HG03280 (cell line): ENCODE measurements around the gene CCNYL1.
"Not testable (repeated sequence)": the region's sequence is repeated elsewhere in the genome, so short reads cannot be mapped to it uniquely, and the experiment has no call there.

Experiments used
- ATAC-seq: cut with Tn5 transposase; IDR thresholded peaks from one replicate; pipeline ENCODE4 v1.9.1; 2021; ENCODE audit warnings: mild to moderate bottlenecking, moderate library complexity; ENCODE audit not compliant: unreplicated experiment

The CCNYL1 gene

GRCh38 chr2:207710814-207711740 lies at the start of gene CCNYL1:
CCNYL1 (plus strand) TSS chr2:207711640; CDS start chr2:207711897, 257 bp downstream.
- ATAC-seq: peak; percentile 97

- peak; percentile 80 for ATAC-seq
These were observed 49.2 kb upstream of the CCNYL1 start for GRCh38 chr2:207662203-207662602.

GRCh38 chr2:207663870-207664545 lies 47.4 kb upstream of the CCNYL1 start:
- ATAC-seq: no peak

DNA sequence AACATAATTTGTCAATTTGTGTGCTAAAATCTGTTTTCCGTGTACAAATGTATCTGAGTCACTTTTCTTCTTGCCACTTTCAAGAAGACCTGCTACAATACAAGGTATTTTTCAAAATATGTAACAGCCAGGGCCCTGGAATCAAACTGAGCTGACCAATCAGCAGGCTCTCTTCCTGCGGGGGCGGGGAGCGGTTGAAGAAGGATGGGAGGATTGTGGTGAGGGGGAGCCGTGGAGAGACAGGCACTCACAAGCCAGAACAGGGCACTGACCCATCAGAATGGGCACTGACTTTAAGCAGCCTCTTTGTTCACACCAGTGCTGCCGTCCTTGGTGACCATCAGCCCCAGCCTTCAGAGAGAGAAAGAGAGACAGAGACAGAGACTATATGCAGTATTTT lies 40.6 kb upstream of the CCNYL1 start:
- no peak for ATAC-seq

- ATAC-seq: no peak
These were observed 38.0 kb upstream of the CCNYL1 start for GRCh38 chr2:207673431-207673830.

- no peak for ATAC-seq
These were observed 37.1 kb upstream of the CCNYL1 start for GRCh38 chr2:207674266-207674774.

DNA sequence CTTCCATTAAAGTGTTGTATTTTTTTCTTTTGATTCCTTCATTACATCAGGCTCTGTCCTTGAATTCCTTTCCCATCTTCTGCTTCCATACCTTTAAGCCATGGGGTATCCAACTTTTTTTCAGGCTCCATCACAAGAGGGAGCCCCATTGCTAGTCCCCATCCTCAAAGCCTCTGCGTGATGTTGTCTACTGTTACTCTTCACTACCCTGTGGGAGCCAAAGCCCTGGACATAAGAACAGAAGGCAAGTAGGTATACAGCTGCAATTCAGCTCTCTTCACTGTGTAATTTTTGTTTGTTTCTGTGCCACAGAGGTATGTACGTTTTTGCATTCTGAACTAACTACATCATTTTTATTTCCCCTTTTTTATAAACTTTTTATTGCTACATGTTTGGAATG lies 36.6 kb upstream of the CCNYL1 start:
- no peak for ATAC-seq

GRCh38 chr2:207676827-207677354 lies 34.5 kb upstream of the CCNYL1 start:
- no peak for ATAC-seq

DNA sequence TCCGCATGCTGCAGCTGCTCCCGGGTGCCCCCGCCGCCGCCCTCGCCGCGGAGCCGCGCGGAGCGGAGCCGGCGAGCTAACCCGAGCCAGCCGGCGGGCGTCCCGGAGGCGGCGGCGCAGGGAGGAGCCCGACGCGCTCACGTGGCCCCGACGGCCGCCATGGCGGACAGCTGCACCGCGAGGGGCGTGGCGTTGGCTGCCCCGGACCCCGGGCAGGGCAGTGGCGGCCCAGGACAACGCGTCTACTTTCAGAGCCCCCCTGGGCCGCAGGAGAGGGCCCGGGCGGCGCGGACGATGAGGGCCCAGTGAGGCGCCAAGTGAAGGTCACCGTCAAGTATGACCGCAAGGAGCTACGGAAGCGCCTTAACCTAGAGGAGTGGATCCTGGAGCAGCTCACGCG lies 30.0 kb upstream of the CCNYL1 start:
- no peak for ATAC-seq

DNA sequence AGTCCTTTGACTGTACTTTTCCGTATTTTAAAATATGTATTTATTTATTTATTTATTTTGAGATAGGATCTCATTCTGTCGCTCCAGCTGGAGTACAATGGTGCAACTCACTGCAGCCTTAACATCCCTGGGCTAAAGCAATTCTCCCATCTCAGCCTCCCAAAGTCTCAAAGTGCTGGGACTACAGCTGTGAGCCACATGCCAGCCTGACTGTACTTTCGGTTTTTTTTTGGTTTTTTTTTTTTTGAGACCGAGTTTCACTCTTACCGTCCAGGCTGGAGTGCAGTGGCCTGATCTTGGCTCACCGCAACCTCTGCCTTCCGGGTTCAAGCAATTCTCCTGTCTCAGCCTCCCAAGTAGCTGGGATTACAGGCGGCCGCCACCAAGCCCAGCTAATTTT lies 28.9 kb upstream of the CCNYL1 start:
- ATAC-seq: no peak

- ATAC-seq: no peak
These were observed 28.0 kb upstream of the CCNYL1 start for GRCh38 chr2:207683438-207683837.

GRCh38 chr2:207683879-207684627 lies 27.4 kb upstream of the CCNYL1 start:
- no peak for ATAC-seq

GRCh38 chr2:207686812-207687211 lies 24.6 kb upstream of the CCNYL1 start:
- no peak for ATAC-seq

DNA sequence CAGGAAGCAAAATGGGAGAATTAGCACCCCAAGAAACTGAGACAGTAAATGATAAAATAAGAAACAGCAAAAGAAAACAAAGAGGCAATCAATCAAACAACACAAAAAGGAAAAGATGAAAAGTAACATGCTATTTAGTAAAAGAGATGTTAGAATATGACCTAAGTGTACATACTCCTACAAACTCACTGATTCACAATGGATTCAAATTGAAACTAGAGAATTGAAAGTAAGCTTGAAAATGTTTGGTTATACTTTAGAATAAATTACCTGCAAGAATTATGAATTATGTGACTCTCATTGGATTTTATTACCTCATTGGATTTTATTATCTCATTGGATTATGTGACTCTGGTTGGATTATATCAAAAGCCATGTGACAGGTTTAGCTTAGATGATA lies 22.8 kb upstream of the CCNYL1 start:
- no peak for ATAC-seq

DNA sequence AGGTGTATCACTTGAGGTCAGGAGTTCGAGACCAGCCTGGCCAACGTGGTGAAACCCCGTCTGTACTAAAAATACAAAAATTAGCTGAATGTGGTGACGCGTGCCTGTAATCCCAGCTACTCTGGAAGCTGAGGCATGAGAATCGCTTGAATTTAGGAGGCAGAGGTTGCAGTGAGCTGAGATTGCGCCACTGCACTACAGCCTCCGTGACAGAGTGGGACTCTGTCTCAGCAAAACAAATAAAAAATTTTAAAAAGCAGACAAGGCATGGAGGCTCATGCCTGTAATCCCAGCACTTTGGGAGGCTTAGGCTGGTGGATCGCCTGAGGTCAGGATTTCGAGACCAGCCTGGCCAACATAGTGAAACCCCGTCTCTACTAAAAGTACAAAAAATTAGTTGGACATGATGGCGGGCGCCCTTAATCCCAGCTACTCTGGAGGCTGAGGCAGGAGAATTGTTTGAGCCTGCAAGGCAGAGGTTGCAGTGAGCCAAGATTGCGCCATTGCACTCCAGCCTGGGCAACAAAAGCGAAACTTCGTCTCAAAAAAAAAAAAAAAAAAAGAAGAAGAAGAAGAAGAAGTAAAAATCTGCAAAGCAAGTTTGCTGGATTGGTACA lies 20.5 kb upstream of the CCNYL1 start:
- ATAC-seq: not testable (repeated sequence)

DNA sequence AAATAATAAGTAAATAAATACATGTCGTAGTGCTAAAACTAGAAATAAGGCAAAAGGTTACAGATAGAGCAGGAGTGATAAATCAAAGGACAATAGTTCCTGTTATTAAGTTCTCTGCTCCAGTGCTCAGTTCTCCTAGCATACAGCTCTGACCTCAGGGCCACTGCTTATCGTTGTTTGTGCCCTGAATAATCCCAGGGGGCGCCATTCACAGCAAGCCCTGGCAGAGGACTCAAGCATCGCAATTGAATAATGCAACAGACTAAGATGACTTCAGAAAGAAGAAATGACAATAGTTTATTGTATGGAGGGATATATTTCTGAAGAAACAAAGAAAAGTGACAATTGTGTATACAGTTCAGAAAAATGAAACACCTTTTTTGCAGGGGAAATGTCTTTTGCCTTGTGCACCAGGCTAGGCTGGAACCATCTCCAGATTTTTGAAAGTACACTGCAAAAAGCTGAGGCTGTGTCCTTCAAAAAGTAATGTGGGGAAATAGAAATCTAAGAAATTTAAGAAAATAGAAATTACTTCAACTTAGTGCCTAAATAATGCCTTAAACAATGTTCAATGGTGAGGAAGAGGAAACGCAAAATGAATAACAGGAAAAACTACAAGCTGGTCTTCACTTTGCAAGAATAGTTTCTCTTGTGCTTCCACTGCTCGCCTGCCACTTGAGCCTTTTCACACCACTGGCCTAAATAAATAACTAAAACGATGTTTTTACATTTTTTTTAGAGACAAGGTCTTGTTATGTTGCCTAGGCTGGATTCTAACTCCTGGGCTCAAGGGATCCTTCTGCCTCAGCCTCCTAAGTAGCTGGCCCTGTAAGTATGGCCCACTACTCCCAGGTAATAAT lies 19.0 kb upstream of the CCNYL1 start:
- ATAC-seq: no peak

- ATAC-seq: no peak
These were observed 17.7 kb upstream of the CCNYL1 start for GRCh38 chr2:207693641-207694249.

- ATAC-seq: peak; percentile 79
These were observed 16.6 kb upstream of the CCNYL1 start for GRCh38 chr2:207694811-207695281.

DNA sequence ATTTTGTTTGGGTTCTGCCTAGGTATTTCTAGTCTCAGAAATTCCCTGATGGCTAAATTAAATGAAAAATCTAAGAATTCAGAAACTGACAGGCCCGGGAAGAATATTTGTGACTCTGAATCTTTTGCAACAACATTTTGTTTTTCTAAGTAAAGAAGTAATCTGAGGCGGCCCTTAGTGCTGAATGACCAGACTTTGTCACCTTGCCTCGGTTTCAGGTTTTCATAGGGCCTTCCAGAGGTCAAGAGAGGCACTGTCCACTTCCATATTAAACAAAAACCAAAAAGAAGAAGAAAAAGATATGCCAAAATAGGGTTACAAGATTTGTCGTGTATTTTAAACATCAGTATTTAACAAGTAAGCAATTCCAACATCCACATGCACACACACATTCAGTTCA lies 16.1 kb upstream of the CCNYL1 start:
- no peak for ATAC-seq
